Measurements from ENCODE around the gene CR1L.
"Not testable (repeated sequence)": the region's sequence is repeated elsewhere in the genome, so short reads cannot be mapped to it uniquely, and the experiment has no call there.

GRCh38 chr1:207770514-207770913 is 125.6 kb downstream of the CR1L start:
- TF ChIP-seq CTCF (conservative IDR thresholded peaks at IDR 0.05; ENCODE audit: low read depth, low read length); EZH2 (IDR thresholded peaks at IDR 0.05; ENCODE audit: low read length, unreplicated experiment); EZH2phosphoT487 (IDR thresholded peaks at IDR 0.05; ENCODE audit: borderline replicate concordance, low read length): not testable (repeated sequence)

Data from PC-3 (cell line).